Uterus (tissue), 2 donors: ENCODE measurements around the gene FCN1.

Source experiments
- CTCF ChIP-seq, 4 experiments: fragments of 200-600 bp in 2 of 4; fragments of 450-650 bp in 2 of 4; sonication (generic) in 2 of 4; IDR thresholded peaks; one replicate each; pipeline ENCODE4 v1.5.1; 2016 to 2019; ENCODE audit warnings: antibody characterized with exemption in 4 of 4, mild to moderate bottlenecking in 2 of 4, moderate library complexity in 1 of 4
- POLR2A ChIP-seq, 2 donors: fragments of 450-650 bp; IDR thresholded peaks; one replicate each; pipeline ENCODE4 v1.6.1; 2016; ENCODE audit warnings: antibody characterized with exemption in 2 of 2, mild to moderate bottlenecking in 1 of 2, moderate library complexity in 1 of 2

GRCh38 chr9:134959126-134959970, 41.6 kb upstream of the FCN1 start:
- TF ChIP-seq CTCF (IDR thresholded peaks at IDR 0.05) (no peak), POLR2A (IDR thresholded peaks at IDR 0.05) (no peak)
